KOPT-K1 (cell line): ENCODE results near the gene ZCCHC4.
"Not testable (repeated sequence)": the region's sequence is repeated elsewhere in the genome, so short reads cannot be mapped to it uniquely, and the experiment has no call there.

ENCODE experiments used
- H3K27ac ChIP-seq: fragments of 200-600 bp; sonication (generic); 2 replicates; pipeline ENCODE4 v1.5.1; 2016; ENCODE audit warnings: antibody characterized with exemption, mild to moderate bottlenecking, low read depth, low read length; ENCODE audit not compliant: poor library complexity, severe bottlenecking
- H3K36me3 ChIP-seq: fragments of 200-600 bp; sonication (generic); 2 replicates; pipeline ENCODE4 v1.5.1; 2017; ENCODE audit warnings: antibody characterized with exemption, mild to moderate bottlenecking, low read length, moderate library complexity; ENCODE audit not compliant: insufficient read depth
- H3K9me3 ChIP-seq: fragments of 200-600 bp; sonication (generic); 2 replicates; pipeline ENCODE4 v1.5.1; 2017; ENCODE audit warnings: antibody characterized with exemption, low read length, mild to moderate bottlenecking; ENCODE audit not compliant: insufficient read depth, poor library complexity, severe bottlenecking

ZCCHC4 gene

DNA sequence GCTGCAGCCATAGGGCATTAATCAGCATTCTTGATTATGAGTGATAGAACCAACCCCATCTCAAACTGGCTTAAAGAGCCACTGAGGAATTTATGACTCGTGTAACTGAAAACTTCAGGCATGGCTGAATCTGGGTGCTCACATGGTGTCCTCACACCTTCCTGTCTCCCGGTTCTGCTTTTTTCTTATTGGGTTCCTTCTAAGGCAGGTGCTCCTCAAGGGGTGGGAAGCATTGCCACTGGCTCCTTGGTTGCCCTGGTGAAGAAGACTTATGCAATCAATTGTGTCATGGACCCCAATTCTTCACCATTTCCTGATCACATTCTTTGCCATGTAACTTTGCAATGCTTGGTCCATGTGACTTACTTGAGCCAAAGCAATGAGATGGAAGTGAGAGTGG is 4.3 kb upstream of the ZCCHC4 start:
- H3K36me3 ChIP-seq: no peaks in the 10 kb centered on the region
- no peaks in the 10 kb centered on the region for H3K9me3 ChIP-seq
- H3K27ac ChIP-seq: no peak overlapping the region

DNA sequence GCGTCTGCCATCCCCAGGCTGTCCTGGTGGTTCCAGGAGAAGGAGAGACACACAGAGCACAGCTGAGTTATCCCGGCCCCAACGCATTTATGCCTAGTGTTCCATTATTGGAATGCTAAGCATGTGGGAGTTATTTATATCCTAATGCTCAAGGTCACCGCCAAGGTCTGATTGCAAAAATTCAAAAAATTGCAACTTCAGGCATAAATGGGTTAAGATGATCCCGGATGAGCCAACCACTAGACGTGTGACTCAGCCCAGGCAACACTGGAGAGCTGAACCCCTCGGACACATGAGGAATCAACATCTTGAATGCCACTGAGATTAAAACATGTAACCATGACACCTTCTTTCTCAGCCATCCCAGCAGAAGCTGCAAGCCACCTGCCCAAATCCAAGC is 3.8 kb upstream of the ZCCHC4 start:
- no peak overlapping the region for H3K27ac ChIP-seq
- H3K36me3 ChIP-seq: no peaks in the 10 kb centered on the region
- no peaks in the 10 kb centered on the region for H3K9me3 ChIP-seq

DNA sequence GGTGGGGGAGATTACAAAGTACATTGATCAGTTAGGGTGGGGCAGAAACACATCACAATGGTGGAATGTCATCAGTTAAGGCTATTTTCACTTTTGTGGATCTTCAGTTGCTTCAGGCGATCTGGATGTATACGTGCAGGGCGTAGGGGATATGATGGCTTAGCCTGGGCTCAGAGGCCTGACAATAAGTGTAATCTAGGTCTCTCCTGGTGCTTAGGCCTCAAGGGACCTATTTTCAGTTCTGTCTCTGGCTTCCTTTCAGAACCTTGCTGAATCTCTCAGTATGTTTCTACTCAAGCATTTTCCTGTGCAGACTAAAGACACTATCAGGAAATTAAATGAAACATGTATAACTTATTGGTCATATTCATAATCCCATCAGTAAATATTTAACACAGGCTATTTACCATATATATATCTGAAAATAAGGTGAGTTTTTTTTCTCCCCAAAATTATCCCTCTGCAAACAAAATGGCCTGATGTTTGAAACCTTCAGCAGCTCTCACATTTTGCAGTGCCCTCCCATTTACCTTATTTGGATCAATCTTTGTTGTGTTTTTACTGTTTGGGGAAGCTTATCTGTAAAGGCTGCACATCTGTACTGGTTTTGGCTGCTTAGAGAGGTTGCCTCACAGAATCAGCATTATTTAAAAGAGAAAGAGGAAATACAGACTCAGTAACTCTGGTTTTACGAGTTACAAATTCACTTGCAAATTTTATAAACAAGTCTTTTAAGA is 2.3 kb upstream of the ZCCHC4 start:
- Histone ChIP-seq H3K27ac (no peak overlapping the region), H3K36me3 (no peaks in the 10 kb centered on the region; the same call in 1 of the 2 replicates), H3K9me3 (no peaks in the 10 kb centered on the region)

DNA sequence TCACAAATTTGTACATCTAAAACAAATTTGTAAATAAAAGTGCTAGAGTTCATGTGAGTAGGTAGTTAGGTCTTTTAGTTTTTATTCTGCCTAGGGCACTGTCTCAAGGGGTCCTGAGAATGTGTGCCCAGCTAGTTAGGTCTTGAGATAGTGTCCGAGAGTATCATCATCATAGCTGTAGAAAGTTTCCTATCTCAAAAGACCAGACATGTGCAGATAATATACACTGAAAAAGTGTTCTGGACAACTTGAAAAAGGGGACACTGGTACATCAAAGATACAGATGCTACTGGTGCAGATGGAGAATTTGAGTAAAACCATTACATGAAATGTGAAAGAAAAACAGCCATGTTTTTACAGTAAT is 1.8 kb upstream of the ZCCHC4 start:
- no peak overlapping the region for H3K27ac ChIP-seq
- no peaks in the 10 kb centered on the region for H3K9me3 ChIP-seq
- H3K36me3 ChIP-seq: peaks cover 4% of the 10 kb centered on the region; the same call in 1 of the 2 replicates

DNA sequence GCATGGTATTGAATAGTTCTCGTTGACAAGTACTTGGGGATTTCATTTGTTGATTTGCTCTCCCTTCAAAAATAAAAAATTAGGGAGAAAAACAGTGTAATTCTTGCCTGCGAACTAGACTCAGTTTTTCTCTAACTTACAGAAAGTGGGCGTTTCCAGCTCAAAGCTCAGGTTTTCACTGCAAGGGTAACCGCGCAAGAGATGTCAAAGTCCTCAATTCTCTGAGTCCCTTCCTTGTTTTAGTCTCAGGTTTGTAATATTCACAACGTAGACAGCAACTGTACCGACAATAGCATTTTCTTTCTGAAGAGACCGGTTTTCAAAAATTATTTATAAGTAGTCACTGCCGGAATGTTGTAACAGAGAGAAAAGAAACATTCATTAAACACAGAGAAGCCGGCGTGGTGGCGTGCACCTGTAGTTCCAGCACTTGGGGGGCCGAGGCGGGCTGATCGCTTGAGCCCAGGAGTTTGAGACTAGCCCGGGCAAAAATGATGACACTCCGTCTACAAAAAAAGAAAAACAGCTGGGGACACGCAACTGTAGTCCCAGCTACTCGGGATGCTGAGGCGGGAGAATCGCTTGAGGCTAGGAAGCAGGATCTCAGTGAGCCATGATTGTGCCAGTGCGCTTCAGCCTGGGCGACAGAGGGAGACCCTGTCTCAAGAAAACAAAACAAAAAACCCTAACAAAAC is 774 bp downstream of the ZCCHC4 start:
- peaks cover 26% of the 10 kb centered on the region for H3K36me3 ChIP-seq
- H3K27ac ChIP-seq: peak overlapping the region; percentile 67

DNA sequence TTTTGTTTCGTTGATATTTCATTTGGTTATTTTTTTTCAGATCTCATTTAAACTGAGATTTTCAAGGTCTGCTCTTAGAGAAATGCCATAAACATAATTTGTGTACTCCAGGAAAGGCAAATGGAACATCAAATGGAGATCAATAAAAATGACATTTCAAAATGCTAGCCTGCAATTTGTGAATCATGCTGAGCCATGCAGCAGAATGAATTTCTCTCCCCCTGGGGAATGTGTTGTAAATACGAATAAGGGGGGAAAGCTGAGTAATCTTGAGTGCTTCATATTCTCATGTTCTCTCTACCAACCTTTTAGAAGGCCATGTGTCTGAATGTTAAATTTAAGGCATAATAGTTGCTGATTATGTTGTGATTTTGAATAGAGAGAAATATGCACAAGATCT is 7.8 kb downstream of the ZCCHC4 start:
- H3K36me3 ChIP-seq: peaks cover 49% of the 10 kb centered on the region
- H3K27ac ChIP-seq: no peak overlapping the region
- H3K9me3 ChIP-seq: no peaks in the 10 kb centered on the region

More for the DNA sequence above, 774 bp downstream of the ZCCHC4 start:
- H3K9me3 ChIP-seq: no peaks in the 10 kb centered on the region

DNA sequence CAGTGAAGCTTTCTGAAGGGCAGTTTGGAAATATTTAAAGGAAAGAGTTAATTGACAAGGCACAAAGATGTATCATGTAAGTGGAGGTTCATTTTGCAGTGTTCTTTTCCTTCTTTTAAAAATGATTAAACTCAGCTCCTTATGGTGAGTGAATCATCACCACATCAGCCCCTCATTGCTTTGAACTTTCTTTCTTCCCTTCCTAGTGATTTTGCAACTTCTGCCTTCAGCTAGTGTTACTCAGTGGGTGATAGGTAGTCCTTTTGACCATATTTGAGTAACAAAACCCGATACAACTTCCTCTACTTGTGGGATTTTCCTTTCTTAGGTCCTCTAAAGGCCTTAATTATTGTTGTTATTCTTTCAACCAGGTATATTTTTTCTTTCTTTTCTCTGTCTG is 8.2 kb downstream of the ZCCHC4 start:
- H3K9me3 ChIP-seq: no peaks in the 10 kb centered on the region
- peaks cover 45% of the 10 kb centered on the region for H3K36me3 ChIP-seq
- no peak overlapping the region for H3K27ac ChIP-seq

DNA sequence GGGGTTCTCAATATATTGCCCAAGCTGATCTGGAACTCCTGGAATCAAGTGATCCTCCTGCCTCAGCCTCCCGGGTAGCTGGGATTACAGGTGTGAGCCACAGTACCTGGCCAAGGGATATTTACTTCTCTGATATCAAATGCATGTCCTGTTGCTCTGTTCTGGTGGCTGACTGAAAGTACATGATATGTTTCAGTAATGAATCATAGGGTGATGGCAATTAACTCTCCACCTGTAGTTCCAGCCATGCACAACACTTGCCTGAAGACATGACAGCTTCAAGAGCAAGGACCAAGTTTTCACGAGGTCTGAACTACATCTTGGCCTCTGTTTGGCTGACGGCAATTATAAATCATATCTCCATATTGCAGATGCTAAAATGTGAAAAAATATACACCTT is 9.1 kb downstream of the ZCCHC4 start:
- Histone ChIP-seq H3K27ac (no peak overlapping the region), H3K9me3 (no peaks in the 10 kb centered on the region), H3K36me3 (peaks cover 37% of the 10 kb centered on the region)

DNA sequence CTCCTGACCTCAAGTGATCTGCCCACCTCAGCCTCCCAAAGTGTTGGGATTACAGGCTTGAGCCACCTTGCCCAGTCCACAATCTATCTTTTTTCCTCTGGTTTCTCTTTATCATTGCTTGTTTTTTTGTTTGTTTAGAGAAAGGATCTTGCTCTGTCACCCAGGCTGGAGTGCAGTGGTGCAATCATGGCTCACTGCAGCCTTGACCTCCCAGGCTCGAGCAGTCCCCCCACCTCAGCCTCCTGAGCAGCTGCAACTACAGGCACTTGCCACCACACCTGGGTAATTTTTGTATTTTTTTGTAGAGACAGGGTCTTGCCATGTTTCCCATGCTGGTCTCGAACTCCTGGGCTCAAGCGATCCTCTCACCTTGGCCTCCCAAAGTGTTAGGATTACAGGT is 15.9 kb downstream of the ZCCHC4 start:
- not testable (repeated sequence) for H3K27ac ChIP-seq, H3K36me3 ChIP-seq

DNA sequence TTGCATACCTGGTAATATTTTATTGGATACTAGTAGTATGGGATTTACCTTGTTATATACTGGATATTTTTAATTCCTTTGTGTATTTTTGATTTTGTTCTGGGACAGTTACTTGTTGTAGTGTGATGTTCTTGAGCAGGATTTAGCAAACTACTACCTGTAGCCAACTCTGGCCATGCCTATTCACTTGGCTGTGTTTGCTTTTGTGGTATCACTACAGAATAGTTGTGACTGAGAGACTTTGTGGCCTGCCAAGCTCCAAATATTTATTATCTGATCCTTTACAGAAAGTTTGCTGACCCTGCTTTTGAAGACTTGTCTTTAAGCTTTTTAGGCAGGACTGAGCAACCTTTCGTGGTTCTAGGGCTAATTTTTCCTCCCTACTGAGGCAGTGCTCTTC is 17.8 kb downstream of the ZCCHC4 start:
- H3K27ac ChIP-seq: peak overlapping the region; percentile 66
- no peaks in the 10 kb centered on the region for H3K9me3 ChIP-seq
- H3K36me3 ChIP-seq: no peaks in the 10 kb centered on the region; the same call in 1 of the 2 replicates

More for the DNA sequence above, 15.9 kb downstream of the ZCCHC4 start:
- H3K9me3 ChIP-seq: not testable (repeated sequence)

DNA sequence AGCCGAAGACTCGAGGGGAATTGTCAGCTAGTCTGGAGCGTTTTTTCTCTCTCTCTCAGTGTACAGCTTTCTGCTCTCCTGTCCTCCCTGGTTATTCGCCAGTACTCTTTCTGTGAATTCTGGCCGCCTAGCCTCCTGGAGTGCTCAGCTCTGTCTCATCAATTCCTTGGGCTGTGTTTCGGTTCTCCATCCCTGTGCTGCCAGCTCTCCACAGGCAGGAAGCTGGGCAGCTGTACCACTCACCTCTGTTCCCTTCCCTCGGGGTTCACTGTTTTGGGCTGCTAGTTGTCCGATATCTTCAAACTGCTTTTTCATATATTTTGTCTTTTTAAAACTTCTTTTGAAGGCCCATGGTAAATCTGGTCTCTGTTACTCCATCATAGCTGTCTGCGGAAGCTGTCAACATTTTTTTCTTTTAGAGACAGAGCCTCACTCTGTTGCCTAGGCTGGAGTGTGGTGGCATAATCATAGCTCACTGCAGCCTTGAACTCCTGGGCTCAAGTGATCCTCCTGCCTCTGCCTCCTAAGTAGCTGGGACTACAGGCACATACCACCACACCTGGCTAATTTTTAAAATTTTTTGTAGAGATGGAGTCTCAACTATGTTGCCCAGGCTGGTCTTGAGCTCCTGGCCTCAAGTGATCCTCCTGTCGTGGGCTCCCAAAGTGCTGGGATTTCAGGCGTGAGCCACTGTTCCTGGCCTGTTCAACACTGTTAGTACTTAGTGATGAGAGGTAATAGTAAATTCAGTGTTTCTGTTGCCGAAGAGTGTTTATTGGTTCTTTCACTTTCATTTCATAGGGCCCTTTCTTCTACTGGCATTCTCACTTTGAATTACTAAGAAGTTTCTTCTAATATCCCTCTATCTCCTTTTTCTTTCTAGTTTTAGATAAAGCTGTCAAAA is 18.6 kb downstream of the ZCCHC4 start:
- H3K9me3 ChIP-seq: no peaks in the 10 kb centered on the region
- H3K36me3 ChIP-seq: no peaks in the 10 kb centered on the region; the same call in 1 of the 2 replicates
- peak overlapping the region; percentile 66 for H3K27ac ChIP-seq

DNA sequence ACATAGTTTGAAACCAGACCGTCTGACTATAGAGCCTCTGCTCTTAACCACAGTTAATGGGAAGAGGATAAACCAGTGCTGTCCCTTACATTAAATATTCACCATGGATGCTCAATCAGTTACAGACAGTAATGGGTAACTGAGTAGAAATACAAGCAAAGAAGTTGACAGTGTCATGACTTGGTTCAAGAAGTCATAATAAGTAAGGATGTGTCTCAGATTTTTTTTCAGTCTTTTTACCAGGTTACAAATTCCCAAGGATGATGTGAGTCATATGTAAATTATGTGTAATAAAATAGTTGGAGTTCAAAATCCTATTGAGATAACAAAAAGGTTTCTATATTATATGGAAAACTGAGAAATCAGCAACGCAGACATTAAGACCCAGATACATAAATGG is 31.1 kb downstream of the ZCCHC4 start:
- H3K36me3 ChIP-seq: peaks cover 17% of the 10 kb centered on the region; the same call in 1 of the 2 replicates

DNA sequence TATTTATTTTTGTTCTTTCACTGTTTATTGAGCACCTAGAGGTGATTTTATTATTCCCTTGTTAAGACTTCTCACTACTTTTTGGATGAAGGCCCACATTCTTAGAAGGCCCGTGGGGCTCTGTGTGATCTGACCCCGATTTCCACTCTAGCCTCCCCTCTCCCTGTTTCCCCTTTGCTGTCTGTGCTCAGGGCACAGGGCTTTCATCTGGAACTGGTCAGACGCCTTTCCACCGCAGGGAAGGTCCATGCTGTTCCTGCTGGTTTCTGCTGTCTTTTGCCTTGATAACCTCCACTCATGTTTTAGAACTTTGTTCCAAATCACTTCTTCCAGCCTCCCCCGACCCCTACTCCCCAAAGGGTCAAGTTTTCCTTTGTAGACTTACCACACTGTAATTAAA is 33.2 kb downstream of the ZCCHC4 start:
- H3K36me3 ChIP-seq: peaks cover 12% of the 10 kb centered on the region
- no peak overlapping the region for H3K27ac ChIP-seq
- H3K9me3 ChIP-seq: no peaks in the 10 kb centered on the region

More for the DNA sequence above, 31.1 kb downstream of the ZCCHC4 start:
- no peak overlapping the region for H3K27ac ChIP-seq
- no peaks in the 10 kb centered on the region for H3K9me3 ChIP-seq

DNA sequence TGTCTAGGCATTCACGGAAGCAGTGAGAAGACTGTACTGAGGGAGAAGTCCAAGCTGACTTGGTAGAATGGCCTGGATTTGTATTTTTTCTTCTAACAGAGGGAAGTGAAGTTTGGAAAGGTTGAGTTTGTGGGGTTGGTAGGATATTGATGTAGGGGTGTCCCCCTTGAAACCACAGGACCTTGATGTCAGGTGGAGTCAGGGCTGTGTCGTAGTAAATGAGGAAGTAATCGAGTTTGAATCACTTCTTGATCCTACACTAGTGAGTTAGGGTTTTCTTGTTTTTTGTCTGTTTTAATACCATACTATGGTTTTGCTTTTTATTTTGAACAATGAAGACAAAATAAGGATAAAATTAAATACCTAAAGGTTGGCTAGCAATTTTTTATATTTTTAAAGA is 34.3 kb downstream of the ZCCHC4 start:
- Histone ChIP-seq H3K9me3 (no peaks in the 10 kb centered on the region), H3K27ac (no peak overlapping the region), H3K36me3 (peaks cover 24% of the 10 kb centered on the region)

DNA sequence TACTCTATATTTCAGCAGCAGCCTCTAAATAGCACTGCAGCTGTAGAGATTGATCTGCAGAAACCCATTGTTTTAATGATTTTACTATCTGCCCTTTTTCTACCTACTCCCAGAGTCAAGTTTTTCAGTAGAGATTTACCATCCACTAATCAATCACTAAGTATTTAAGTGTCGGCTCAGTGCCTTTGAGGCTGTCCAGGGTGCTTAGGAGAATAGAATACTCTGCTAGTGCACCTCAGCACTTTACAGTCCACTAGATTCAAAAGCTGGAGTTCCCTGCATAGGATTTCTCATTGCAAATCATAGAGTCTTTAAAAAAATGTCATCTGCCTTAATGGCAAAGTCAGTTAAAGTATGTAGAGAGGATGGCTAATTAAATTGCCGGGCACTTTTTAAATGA is 34.9 kb downstream of the ZCCHC4 start:
- H3K36me3 ChIP-seq: peaks cover 26% of the 10 kb centered on the region
- no peaks in the 10 kb centered on the region for H3K9me3 ChIP-seq
- no peak overlapping the region for H3K27ac ChIP-seq
